Mammary epithelial cell (primary cell): ENCODE results near the gene CACNG4.

Experiments
- EZH2 ChIP-seq: IDR thresholded peaks from 2 replicates; pipeline ENCODE4 v1.6.1; 2012; ENCODE audit warnings: low read length, inconsistent platforms, borderline replicate concordance
- TF ChIP-seq, protein P1 (sequence below), 2 donors: IDR thresholded peaks in 1 of 2; conservative IDR thresholded peaks in 1 of 2; 2 replicates each; pipeline ENCODE4 v1.5.1; 2011 to 2012; ENCODE audit warnings: inconsistent platforms in 2 of 2, low read length in 2 of 2, mild to moderate bottlenecking in 2 of 2, control low read depth in 1 of 2, low read depth in 1 of 2; ENCODE audit not compliant: insufficient read depth in 1 of 2; ENCODE audit errors: extremely low read depth in 1 of 2

DNA sequence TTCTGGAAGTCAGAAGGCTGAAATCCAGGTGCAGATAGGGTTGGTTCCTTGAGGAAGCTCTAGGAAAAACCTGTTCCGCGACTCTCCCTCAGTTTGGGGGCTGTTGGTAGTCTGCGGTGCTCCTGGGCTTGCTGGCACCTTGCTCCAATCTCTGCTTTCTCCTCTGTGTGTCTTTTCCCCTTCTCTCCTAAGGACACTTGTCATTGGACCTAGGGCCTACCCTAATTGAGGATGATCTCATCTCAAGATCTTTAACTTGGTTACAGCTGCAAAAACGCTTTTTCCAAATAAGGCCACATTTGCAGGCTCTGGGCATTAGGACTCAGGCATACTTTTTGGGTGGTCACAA, 12.9 kb upstream of the CACNG4 start:
- no peak for TF ChIP-seq EZH2
- TF ChIP-seq, protein P1, sequence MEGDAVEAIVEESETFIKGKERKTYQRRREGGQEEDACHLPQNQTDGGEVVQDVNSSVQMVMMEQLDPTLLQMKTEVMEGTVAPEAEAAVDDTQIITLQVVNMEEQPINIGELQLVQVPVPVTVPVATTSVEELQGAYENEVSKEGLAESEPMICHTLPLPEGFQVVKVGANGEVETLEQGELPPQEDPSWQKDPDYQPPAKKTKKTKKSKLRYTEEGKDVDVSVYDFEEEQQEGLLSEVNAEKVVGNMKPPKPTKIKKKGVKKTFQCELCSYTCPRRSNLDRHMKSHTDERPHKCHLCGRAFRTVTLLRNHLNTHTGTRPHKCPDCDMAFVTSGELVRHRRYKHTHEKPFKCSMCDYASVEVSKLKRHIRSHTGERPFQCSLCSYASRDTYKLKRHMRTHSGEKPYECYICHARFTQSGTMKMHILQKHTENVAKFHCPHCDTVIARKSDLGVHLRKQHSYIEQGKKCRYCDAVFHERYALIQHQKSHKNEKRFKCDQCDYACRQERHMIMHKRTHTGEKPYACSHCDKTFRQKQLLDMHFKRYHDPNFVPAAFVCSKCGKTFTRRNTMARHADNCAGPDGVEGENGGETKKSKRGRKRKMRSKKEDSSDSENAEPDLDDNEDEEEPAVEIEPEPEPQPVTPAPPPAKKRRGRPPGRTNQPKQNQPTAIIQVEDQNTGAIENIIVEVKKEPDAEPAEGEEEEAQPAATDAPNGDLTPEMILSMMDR (conservative IDR thresholded peaks at IDR 0.05 in 1 of 2, IDR thresholded peaks at IDR 0.05 in 1 of 2; ENCODE audit: extremely low read depth in 1 of 2, insufficient read depth in 1 of 2, low read depth in 1 of 2, low read length in 2 of 2) = no peak
